Measurements from ENCODE around the gene NGF. TPM values are rescaled to one million over a fixed set of nuclear protein-coding genes. Genes with fewer than 3 reads are reported as not detected.

Gene NGF
- total and polyA plus RNA-seq, 2 of the 8 experiments (the other 6 are each of a cell fraction or from before 2014, with no cell fraction given), result 1.6 TPM; not detected in 1

DNA sequence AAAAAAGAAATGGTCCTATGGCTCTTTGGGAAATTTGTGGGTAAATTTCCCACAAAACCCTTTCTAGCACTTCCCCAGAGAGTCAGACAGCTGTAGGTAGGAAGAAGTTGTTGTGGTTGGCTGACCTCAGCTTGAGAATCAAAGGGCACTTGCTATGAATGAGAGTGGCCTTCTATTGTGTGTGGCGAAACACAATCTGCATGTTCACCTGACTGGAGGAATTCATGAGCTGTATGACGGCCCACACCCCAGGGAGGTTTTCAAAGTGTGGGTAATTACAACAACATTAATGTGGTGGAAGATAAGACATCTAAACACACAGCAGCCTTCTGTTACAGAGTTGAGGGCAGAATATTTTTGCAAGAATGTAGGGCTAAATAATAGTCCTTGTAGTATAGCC lies 38.8 kb downstream of the NGF start (continued):
- TF ChIP-seq, protein P1, sequence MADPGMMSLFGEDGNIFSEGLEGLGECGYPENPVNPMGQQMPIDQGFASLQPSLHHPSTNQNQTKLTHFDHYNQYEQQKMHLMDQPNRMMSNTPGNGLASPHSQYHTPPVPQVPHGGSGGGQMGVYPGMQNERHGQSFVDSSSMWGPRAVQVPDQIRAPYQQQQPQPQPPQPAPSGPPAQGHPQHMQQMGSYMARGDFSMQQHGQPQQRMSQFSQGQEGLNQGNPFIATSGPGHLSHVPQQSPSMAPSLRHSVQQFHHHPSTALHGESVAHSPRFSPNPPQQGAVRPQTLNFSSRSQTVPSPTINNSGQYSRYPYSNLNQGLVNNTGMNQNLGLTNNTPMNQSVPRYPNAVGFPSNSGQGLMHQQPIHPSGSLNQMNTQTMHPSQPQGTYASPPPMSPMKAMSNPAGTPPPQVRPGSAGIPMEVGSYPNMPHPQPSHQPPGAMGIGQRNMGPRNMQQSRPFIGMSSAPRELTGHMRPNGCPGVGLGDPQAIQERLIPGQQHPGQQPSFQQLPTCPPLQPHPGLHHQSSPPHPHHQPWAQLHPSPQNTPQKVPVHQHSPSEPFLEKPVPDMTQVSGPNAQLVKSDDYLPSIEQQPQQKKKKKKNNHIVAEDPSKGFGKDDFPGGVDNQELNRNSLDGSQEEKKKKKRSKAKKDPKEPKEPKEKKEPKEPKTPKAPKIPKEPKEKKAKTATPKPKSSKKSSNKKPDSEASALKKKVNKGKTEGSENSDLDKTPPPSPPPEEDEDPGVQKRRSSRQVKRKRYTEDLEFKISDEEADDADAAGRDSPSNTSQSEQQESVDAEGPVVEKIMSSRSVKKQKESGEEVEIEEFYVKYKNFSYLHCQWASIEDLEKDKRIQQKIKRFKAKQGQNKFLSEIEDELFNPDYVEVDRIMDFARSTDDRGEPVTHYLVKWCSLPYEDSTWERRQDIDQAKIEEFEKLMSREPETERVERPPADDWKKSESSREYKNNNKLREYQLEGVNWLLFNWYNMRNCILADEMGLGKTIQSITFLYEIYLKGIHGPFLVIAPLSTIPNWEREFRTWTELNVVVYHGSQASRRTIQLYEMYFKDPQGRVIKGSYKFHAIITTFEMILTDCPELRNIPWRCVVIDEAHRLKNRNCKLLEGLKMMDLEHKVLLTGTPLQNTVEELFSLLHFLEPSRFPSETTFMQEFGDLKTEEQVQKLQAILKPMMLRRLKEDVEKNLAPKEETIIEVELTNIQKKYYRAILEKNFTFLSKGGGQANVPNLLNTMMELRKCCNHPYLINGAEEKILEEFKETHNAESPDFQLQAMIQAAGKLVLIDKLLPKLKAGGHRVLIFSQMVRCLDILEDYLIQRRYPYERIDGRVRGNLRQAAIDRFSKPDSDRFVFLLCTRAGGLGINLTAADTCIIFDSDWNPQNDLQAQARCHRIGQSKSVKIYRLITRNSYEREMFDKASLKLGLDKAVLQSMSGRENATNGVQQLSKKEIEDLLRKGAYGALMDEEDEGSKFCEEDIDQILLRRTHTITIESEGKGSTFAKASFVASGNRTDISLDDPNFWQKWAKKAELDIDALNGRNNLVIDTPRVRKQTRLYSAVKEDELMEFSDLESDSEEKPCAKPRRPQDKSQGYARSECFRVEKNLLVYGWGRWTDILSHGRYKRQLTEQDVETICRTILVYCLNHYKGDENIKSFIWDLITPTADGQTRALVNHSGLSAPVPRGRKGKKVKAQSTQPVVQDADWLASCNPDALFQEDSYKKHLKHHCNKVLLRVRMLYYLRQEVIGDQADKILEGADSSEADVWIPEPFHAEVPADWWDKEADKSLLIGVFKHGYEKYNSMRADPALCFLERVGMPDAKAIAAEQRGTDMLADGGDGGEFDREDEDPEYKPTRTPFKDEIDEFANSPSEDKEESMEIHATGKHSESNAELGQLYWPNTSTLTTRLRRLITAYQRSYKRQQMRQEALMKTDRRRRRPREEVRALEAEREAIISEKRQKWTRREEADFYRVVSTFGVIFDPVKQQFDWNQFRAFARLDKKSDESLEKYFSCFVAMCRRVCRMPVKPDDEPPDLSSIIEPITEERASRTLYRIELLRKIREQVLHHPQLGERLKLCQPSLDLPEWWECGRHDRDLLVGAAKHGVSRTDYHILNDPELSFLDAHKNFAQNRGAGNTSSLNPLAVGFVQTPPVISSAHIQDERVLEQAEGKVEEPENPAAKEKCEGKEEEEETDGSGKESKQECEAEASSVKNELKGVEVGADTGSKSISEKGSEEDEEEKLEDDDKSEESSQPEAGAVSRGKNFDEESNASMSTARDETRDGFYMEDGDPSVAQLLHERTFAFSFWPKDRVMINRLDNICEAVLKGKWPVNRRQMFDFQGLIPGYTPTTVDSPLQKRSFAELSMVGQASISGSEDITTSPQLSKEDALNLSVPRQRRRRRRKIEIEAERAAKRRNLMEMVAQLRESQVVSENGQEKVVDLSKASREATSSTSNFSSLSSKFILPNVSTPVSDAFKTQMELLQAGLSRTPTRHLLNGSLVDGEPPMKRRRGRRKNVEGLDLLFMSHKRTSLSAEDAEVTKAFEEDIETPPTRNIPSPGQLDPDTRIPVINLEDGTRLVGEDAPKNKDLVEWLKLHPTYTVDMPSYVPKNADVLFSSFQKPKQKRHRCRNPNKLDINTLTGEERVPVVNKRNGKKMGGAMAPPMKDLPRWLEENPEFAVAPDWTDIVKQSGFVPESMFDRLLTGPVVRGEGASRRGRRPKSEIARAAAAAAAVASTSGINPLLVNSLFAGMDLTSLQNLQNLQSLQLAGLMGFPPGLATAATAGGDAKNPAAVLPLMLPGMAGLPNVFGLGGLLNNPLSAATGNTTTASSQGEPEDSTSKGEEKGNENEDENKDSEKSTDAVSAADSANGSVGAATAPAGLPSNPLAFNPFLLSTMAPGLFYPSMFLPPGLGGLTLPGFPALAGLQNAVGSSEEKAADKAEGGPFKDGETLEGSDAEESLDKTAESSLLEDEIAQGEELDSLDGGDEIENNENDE (IDR thresholded peaks at IDR 0.05; ENCODE audit: insufficient replicate concordance, low read length), result no peak
- no peak for TF ChIP-seq RNF2 (IDR thresholded peaks at IDR 0.05; ENCODE audit: borderline replicate concordance, low read depth, low read length, missing control alignments, poor library complexity, severe bottlenecking)
- no peak for TF ChIP-seq HDAC2 (IDR thresholded peaks at IDR 0.05; ENCODE audit: borderline replicate concordance in 1 of 2, low read depth in 2 of 2, low read length in 2 of 2)
- no peak for TF ChIP-seq ZNF274 (IDR thresholded peaks at IDR 0.05; ENCODE audit: borderline replicate concordance, extremely low read depth, low read length)
- TF ChIP-seq CBX5 (IDR thresholded peaks at IDR 0.05; ENCODE audit: low read depth, low read length), result no peak
- no peak for TF ChIP-seq TAF1 (IDR thresholded peaks at IDR 0.05; ENCODE audit: low read depth, low read length)
- TF ChIP-seq EGR1 (IDR thresholded peaks at IDR 0.05; ENCODE audit: borderline replicate concordance, low read depth, low read length), result no peak
- no peak for TF ChIP-seq BACH1 (IDR thresholded peaks at IDR 0.05; ENCODE audit: low read length)
- no peak for TF ChIP-seq SIRT6 (IDR thresholded peaks at IDR 0.05; ENCODE audit: low read length)
- no peak for TF ChIP-seq SP1 (IDR thresholded peaks at IDR 0.05; ENCODE audit: low read depth, low read length)
- TF ChIP-seq NRF1 (IDR thresholded peaks at IDR 0.05; ENCODE audit: low read depth, low read length), result no peak
- TF ChIP-seq SIN3A (conservative IDR thresholded peaks at IDR 0.05 in 1 of 2, IDR thresholded peaks at IDR 0.05 in 1 of 2; ENCODE audit: low read depth in 1 of 2, low read length in 2 of 2), result no peak

Data from H1 (cell line).